GM12878 (cell line): ENCODE data around the gene TLE2. TPM values are rescaled to one million over a fixed set of nuclear protein-coding genes. Genes with fewer than 3 reads are reported as not detected.

Experiments
- ATAC-seq: fragments of 200-7000 bp; cut with Tn5 transposase; 3 replicates; pipeline ENCODE4 v1.9.1; 2020; ENCODE audit warnings: mild to moderate bottlenecking, moderate library complexity
- BruUV-seq: library from RNA; stranded (reverse); fragments of 400-500 nt; replicated peaks from 2 replicates; lab custom pipeline; 2021; lab: Mats Ljungman, UMichigan
- CTCF ChIA-PET: fragments of 300-600 bp; sonication (Branson Sonifier 250); formaldehyde crosslinking; extraction: SDS; loops from one replicate; lab custom pipeline; 2021; ENCODE audit warnings: inconsistent platforms; lab: Yijun Ruan, JAX
- POLR2A ChIA-PET: fragments of 350-600 bp; formaldehyde crosslinking; extraction: SDS; loops from one replicate; lab custom pipeline; 2021; ENCODE audit warnings: inconsistent platforms; lab: Charles Lee
- RAD21 ChIA-PET: fragments of 300-600 bp; sonication (Branson Sonifier 250); formaldehyde crosslinking; loops from one replicate; lab custom pipeline; 2023; ENCODE audit warnings: antibody characterized with exemption; ENCODE audit not compliant: unreplicated experiment; lab: Charles Lee
- SMC1A ChIA-PET: fragments of 300-600 bp; sonication (Branson Sonifier 250); formaldehyde crosslinking; loops from one replicate; lab custom pipeline; 2023; ENCODE audit not compliant: unreplicated experiment, uncharacterized antibody; lab: Charles Lee
- DNase-seq: peaks from one replicate; pipeline ENCODE4 v3.0.0-alpha.2; 2011; ENCODE audit warnings: low read depth, low spot score
- FAIRE-seq: peaks from 3 replicates; lab custom pipeline; 2011; peaks lifted over from hg19 to GRCh38; lab: Jason Lieb, UNC
- H2AFZ ChIP-seq: 2 replicates; pipeline ENCODE4 v1.6.0; 2011; ENCODE audit warnings: low read depth, low read length, control low read depth; ENCODE audit not compliant: control insufficient read depth
- H3K27ac ChIP-seq: 2 replicates; pipeline ENCODE4 v1.5.1; 2011; ENCODE audit warnings: control low read depth; ENCODE audit not compliant: control insufficient read depth, insufficient read depth
- H3K27me3 ChIP-seq, 2 experiments: replicated peaks in 1 of 2; 2 replicates each; pipeline versions ENCODE4 v1.6.0 to v1.6.1; 2011; ENCODE audit warnings: low read length in 1 of 2; ENCODE audit not compliant: control insufficient read depth in 2 of 2, insufficient read depth in 2 of 2
- H3K36me3 ChIP-seq, 2 experiments: 2 replicates each; pipeline ENCODE4 v1.5.1; 2011; ENCODE audit warnings: low read length in 1 of 2; ENCODE audit not compliant: control insufficient read depth in 2 of 2, insufficient read depth in 2 of 2
- H3K4me1 ChIP-seq: 2 replicates; pipeline ENCODE4 v1.6.1; 2011; ENCODE audit warnings: mild to moderate bottlenecking, low read length, moderate library complexity, mixed read lengths; ENCODE audit not compliant: control insufficient read depth, insufficient read depth
- H3K4me2 ChIP-seq: 2 replicates; pipeline ENCODE4 v1.6.0; 2011; ENCODE audit warnings: control low read depth; ENCODE audit not compliant: control insufficient read depth, insufficient read depth
- H3K4me3 ChIP-seq: fragments of 200-600 bp; sonication (generic); 2 replicates; pipeline ENCODE4 v1.5.1; 2016
- H3K79me2 ChIP-seq: 2 replicates; pipeline ENCODE4 v1.6.0; 2011; ENCODE audit warnings: low read length; ENCODE audit not compliant: control insufficient read depth, insufficient read depth
- H3K9ac ChIP-seq: 2 replicates; pipeline ENCODE4 v1.8.0; 2011; ENCODE audit warnings: low read length, control low read depth, mixed read lengths; ENCODE audit not compliant: control insufficient read depth, insufficient read depth
- H3K9me3 ChIP-seq: replicated peaks from 3 replicates; pipeline ENCODE4 v1.5.1; 2011; ENCODE audit warnings: mild to moderate bottlenecking, low read length; ENCODE audit not compliant: control insufficient read depth, insufficient read depth
- H4K20me1 ChIP-seq: 2 replicates; pipeline ENCODE4 v1.6.0; 2011; ENCODE audit not compliant: control insufficient read depth, insufficient read depth
- CHD1 ChIP-seq: IDR thresholded peaks from 2 replicates; pipeline ENCODE4 v1.6.1; 2012; ENCODE audit warnings: low read depth, low read length, improper control_type of control experiment
- POLR2A ChIP-seq: IDR thresholded peaks from 2 replicates; pipeline ENCODE4 v1.6.1; 2011; ENCODE audit warnings: low read depth, mild to moderate bottlenecking, low read length
- POLR2AphosphoS5 ChIP-seq: IDR thresholded peaks from 2 replicates; pipeline ENCODE4 v1.6.1; 2011; ENCODE audit warnings: mild to moderate bottlenecking, low read length, inconsistent platforms
- RAD51 ChIP-seq: fragments of 450-650 bp; IDR thresholded peaks from 2 replicates; pipeline ENCODE4 v1.6.1; 2016; ENCODE audit warnings: moderate library complexity, mild to moderate bottlenecking, inconsistent platforms
- RCOR1 ChIP-seq: conservative IDR thresholded peaks from 2 replicates; pipeline ENCODE4 v1.6.1; 2012; ENCODE audit warnings: low read depth, low read length, improper control_type of control experiment
- STAT1 ChIP-seq: fragments of 450-650 bp; conservative IDR thresholded peaks from 2 replicates; pipeline ENCODE4 v1.6.1; 2014; ENCODE audit warnings: antibody characterized with exemption, mild to moderate bottlenecking
- WGBS: methylation state at CpG from one replicate; pipeline ENCODE4 v1.1.6; 2016; ENCODE audit warnings: low lambda C conversion rate; ENCODE audit not compliant: insufficient replicate concordance, insufficient coverage; ENCODE audit errors: missing lambda C conversion rate; 5-methylcytosine and 5-hydroxymethylcytosine counted together
- in situ Hi-C: fragments of 300-500 bp; cut with MboI; formaldehyde crosslinking; loops from 9 replicates; pipeline ENCODE4 v1.14.3; 2018; ENCODE audit warnings: mixed read lengths
- intact Hi-C: fragments of 100-400 bp; cut with micrococcal nuclease; formaldehyde crosslinking; loops from one replicate; pipeline ENCODE4 v1.14.2; 2022; ENCODE audit not compliant: unreplicated experiment
- polyA plus RNA-seq, 11 experiments: library from polyadenylated mRNA; depleted of rRNA in 4 of 11; unstranded in 6 of 11; stranded (reverse) in 5 of 11; fragments of >200 nt; fragmentation: Nextera tagmentation in 4 of 11; fragmentation: Illumina TruSeq in 1 of 11; extraction: Ambion mirVana in 4 of 11; extraction: Trizol in 1 of 11; gene quantifications; 1 replicate in 1 of 11; 2 replicates in 10 of 11; pipeline versions ENCODE4 v1.2.1 to v1.2.3, GENCODE V29; 2011 to 2016; ENCODE audit warnings: inconsistent platforms in 2 of 11, missing spikeins in 2 of 11, low read depth in 1 of 11
- total RNA-seq, 4 experiments: library from RNA; depleted of rRNA in 3 of 4; stranded (reverse); fragments of >200 nt in 3 of 4; fragmentation: Illumina TruSeq in 1 of 4; extraction: Trizol in 1 of 4; gene quantifications; 2 replicates each; pipeline versions ENCODE4 v1.2.1 to v1.2.3, GENCODE V29; 2013 to 2021
- TF ChIP-seq, protein P1 (sequence below): fragments of 450-650 bp; IDR thresholded peaks from 2 replicates; pipeline ENCODE4 v1.6.1; 2017; ENCODE audit warnings: mild to moderate bottlenecking, moderate library complexity

Gene TLE2
- total and polyA plus RNA-seq, 10 of the 15 experiments (the other 5 are each of a cell fraction or from before 2014, with no cell fraction given) = 0.05 to 0.21 (median 0.11) TPM; not detected in 5

DNA sequence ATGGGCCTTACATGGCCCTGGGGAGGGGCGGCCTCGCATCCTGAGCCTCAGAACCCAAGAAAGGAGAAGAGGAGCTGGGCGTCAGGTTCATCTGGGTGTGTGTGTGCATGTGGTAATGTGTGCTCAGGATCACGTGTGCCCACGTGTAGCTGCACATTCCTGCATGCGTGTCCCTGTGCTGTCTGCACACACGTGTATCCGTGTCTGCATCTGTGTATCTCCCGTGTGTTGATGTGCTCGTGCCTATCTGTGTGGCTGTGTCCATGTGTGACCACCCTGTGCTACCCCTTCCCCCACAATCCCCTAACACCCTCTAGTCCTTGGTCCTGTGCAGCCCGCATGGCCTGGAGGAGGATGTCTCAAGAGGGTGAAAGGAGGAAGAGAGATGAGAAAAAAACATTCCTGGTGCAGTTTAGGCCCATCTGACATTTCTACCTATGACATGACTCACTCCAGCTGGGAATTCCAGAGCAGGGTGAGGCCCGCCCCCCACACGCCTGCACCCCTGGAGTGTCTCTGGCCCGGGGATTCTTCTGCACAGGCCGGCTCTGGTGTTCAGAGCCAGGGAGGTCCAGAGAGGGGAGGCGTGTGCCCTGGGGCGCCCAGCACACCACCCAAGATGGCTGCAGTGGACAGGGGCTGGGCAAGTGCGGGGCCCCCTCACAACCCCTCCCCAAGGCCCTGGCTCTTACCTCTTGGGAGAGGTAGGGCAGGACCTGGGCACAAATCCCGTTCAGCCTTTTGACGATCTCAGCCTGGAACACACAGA is 26.1 kb upstream of the TLE2 start:
- peaks cover 17 to 20% of the 10 kb centered on the region in 2 experiments; a peak in 3 of 4 replicates for H3K36me3 ChIP-seq

More for the DNA sequence above, 26.1 kb upstream of the TLE2 start:
- ATAC-seq (no peak), DNase-seq (no peak), FAIRE-seq (no peak)
- Histone ChIP-seq H3K4me3 (no peak overlapping the region), H3K4me2 (no peak overlapping the region), H2AFZ (no peak overlapping the region), H4K20me1 (peaks cover 11% of the 10 kb centered on the region; the same call in 1 of the 2 replicates), H3K9ac (no peak overlapping the region), H3K27ac (no peak overlapping the region), H3K9me3 (no peaks in the 10 kb centered on the region), H3K79me2 (peaks cover 13% of the 10 kb centered on the region), H3K27me3 (no peaks in the 10 kb centered on the region), H3K4me1 (peaks cover 9% of the 10 kb centered on the region; the same call in 1 of the 2 replicates)
- intact Hi-C loops = no loop called here
- in situ Hi-C loops = no loop called here
- SMC1A ChIA-PET = interaction anchor here (0.7 kb wide), 1 partner anchor 1616 kb away, joined by 4 read pairs; no protein-coding TSS in a partner anchor
- 84% methylated on average over 20 of the region's 20 CpGs for WGBS
- RAD21 ChIA-PET = no interaction called here
- TF ChIP-seq POLR2A (peak; percentile 53; the same call in 1 of the 2 replicates), POLR2AphosphoS5 (peak; percentile 64), CHD1 (no peak), STAT1 (no peak), RCOR1 (no peak), RAD51 (no peak)
- TF ChIP-seq, protein P1, sequence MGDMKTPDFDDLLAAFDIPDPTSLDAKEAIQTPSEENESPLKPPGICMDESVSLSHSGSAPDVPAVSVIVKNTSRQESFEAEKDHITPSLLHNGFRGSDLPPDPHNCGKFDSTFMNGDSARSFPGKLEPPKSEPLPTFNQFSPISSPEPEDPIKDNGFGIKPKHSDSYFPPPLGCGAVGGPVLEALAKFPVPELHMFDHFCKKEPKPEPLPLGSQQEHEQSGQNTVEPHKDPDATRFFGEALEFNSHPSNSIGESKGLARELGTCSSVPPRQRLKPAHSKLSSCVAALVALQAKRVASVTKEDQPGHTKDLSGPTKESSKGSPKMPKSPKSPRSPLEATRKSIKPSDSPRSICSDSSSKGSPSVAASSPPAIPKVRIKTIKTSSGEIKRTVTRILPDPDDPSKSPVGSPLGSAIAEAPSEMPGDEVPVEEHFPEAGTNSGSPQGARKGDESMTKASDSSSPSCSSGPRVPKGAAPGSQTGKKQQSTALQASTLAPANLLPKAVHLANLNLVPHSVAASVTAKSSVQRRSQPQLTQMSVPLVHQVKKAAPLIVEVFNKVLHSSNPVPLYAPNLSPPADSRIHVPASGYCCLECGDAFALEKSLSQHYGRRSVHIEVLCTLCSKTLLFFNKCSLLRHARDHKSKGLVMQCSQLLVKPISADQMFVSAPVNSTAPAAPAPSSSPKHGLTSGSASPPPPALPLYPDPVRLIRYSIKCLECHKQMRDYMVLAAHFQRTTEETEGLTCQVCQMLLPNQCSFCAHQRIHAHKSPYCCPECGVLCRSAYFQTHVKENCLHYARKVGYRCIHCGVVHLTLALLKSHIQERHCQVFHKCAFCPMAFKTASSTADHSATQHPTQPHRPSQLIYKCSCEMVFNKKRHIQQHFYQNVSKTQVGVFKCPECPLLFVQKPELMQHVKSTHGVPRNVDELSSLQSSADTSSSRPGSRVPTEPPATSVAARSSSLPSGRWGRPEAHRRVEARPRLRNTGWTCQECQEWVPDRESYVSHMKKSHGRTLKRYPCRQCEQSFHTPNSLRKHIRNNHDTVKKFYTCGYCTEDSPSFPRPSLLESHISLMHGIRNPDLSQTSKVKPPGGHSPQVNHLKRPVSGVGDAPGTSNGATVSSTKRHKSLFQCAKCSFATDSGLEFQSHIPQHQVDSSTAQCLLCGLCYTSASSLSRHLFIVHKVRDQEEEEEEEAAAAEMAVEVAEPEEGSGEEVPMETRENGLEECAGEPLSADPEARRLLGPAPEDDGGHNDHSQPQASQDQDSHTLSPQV = no peak
- CTCF ChIA-PET = interaction anchor here (0.6 kb wide), 1 partner anchor 398 kb away, joined by 3 read pairs; no protein-coding TSS in a partner anchor
- POLR2A ChIA-PET = interaction anchor here (0.6 kb wide), 2 partner anchors 130 kb away, joined by 3 to 6 read pairs; no protein-coding TSS in a partner anchor
- no TSS peak for BruUV-seq
